K562 (cell line): ENCODE results near the gene TMEM61. TPM values are rescaled to one million over a fixed set of nuclear protein-coding genes. Genes with fewer than 3 reads are reported as not detected.

Experiments
- ATAC-seq: fragments of 200-7000 bp; cut with Tn5 transposase; 3 replicates; pipeline ENCODE4 v1.9.1; 2020; ENCODE audit warnings: moderate library complexity
- BruUV-seq: library from RNA; stranded (reverse); fragments of 400-500 nt; replicated peaks from 2 replicates; lab custom pipeline; 2021; lab: Mats Ljungman, UMichigan
- CTCF ChIA-PET: fragments of 300-600 bp; formaldehyde crosslinking; extraction: SDS; loops from one replicate; lab custom pipeline; 2021; ENCODE audit warnings: low intra/inter-chr PET ratio; lab: Yijun Ruan, JAX
- POLR2A ChIA-PET: fragments of 300-600, 350-650 bp; sonication (Branson Sonifier 250); formaldehyde crosslinking; extraction: SDS; loops from one replicate; lab custom pipeline; 2021; ENCODE audit warnings: antibody characterized with exemption, inconsistent platforms; lab: Yijun Ruan, JAX
- DNase-seq, 4 experiments: peaks; one replicate each; pipeline versions ENCODE4 v3.0.0 to v3.0.0-alpha.2; 2011 to 2018; ENCODE audit warnings: low spot score in 3 of 4, mixed read lengths in 3 of 4; ENCODE audit errors: extremely low read depth in 1 of 4
- FAIRE-seq: peaks from 2 replicates; lab custom pipeline; 2011; peaks lifted over from hg19 to GRCh38; lab: Jason Lieb, UNC
- H2AFZ ChIP-seq: 2 replicates; pipeline ENCODE4 v1.6.0; 2011; ENCODE audit warnings: low read depth, low read length, control low read depth, inconsistent platforms
- H3K27ac ChIP-seq: fragments of 200-600 bp; 3 replicates; pipeline ENCODE4 v1.8.0; 2011; ENCODE audit warnings: low read depth, mild to moderate bottlenecking, control low read depth, inconsistent platforms, low read length, moderate library complexity, mixed read lengths; ENCODE audit errors: extremely low read depth
- H3K27me3 ChIP-seq, 2 experiments: fragments of 300-600 bp in 1 of 2; 2 replicates in 1 of 2; 3 replicates in 1 of 2; pipeline versions ENCODE4 v1.6.0 to v1.8.0; 2011; ENCODE audit warnings: inconsistent platforms in 2 of 2, low read length in 2 of 2, mild to moderate bottlenecking in 1 of 2, mixed read lengths in 1 of 2, moderate library complexity in 1 of 2; ENCODE audit not compliant: control insufficient read depth in 2 of 2, insufficient read depth in 2 of 2
- H3K36me3 ChIP-seq: fragments of 300-600 bp; 3 replicates; pipeline ENCODE4 v1.8.0; 2011; ENCODE audit warnings: mild to moderate bottlenecking, low read length, inconsistent platforms; ENCODE audit not compliant: control insufficient read depth, insufficient read depth
- H3K4me1 ChIP-seq, 2 experiments: fragments of 200-600 bp in 1 of 2; replicated peaks in 1 of 2; 2 replicates in 1 of 2; 3 replicates in 1 of 2; pipeline versions ENCODE4 v1.5.1 to v1.8.0; 2011; ENCODE audit warnings: inconsistent platforms in 2 of 2, low read length in 2 of 2, mild to moderate bottlenecking in 1 of 2, mixed read lengths in 1 of 2, moderate library complexity in 1 of 2; ENCODE audit not compliant: control insufficient read depth in 2 of 2, insufficient read depth in 2 of 2
- H3K4me2 ChIP-seq: 2 replicates; pipeline ENCODE4 v1.6.1; 2011; ENCODE audit warnings: low read length, control low read depth, inconsistent platforms, mixed read lengths; ENCODE audit not compliant: insufficient read depth
- H3K4me3 ChIP-seq: fragments of 200-600 bp; sonication (generic), shearing (Covaris generic); 2 replicates; pipeline ENCODE4 v1.5.1; 2016; ENCODE audit warnings: control low read depth, inconsistent platforms
- H3K79me2 ChIP-seq: fragments of 200-600 bp; 3 replicates; pipeline ENCODE4 v1.8.0; 2011; ENCODE audit warnings: low read length, inconsistent platforms; ENCODE audit not compliant: control insufficient read depth, insufficient read depth
- H3K9ac ChIP-seq, 2 experiments: 2 replicates each; pipeline versions ENCODE4 v1.6.0 to v1.6.1; 2011; ENCODE audit warnings: low read depth in 2 of 2, low read length in 2 of 2, control low read depth in 1 of 2, inconsistent platforms in 1 of 2, mild to moderate bottlenecking in 1 of 2, mixed read lengths in 1 of 2; ENCODE audit not compliant: insufficient read depth in 1 of 2
- H3K9me1 ChIP-seq: one replicate; pipeline ENCODE4 v1.6.0; 2011; ENCODE audit warnings: inconsistent platforms, mild to moderate bottlenecking, low read length, moderate library complexity; ENCODE audit not compliant: control insufficient read depth, insufficient read depth
- H3K9me3 ChIP-seq: replicated peaks from 2 replicates; pipeline ENCODE4 v1.5.1; 2011; ENCODE audit warnings: low read depth, low read length, inconsistent platforms; ENCODE audit not compliant: control insufficient read depth, insufficient read depth
- H4K20me1 ChIP-seq: replicated peaks from 2 replicates; pipeline ENCODE4 v1.6.1; 2011; ENCODE audit warnings: low read length, inconsistent platforms, mixed read lengths; ENCODE audit not compliant: control insufficient read depth, insufficient read depth
- CEBPB ChIP-seq: fragments of 450-650 bp; IDR thresholded peaks from 2 replicates; pipeline ENCODE4 v1.6.1; 2016; ENCODE audit warnings: missing genetic modification characterization, missing compliant biosample characterization
- MTA1 ChIP-seq: fragments of 450-650 bp; IDR thresholded peaks from 2 replicates; pipeline ENCODE4 v1.6.1; 2017; ENCODE audit warnings: borderline replicate concordance
- POLR2A ChIP-seq: fragments of 450-650 bp; conservative IDR thresholded peaks from 2 replicates; pipeline ENCODE4 v1.6.1; 2016
- THRAP3 ChIP-seq: fragments of 450-650 bp; IDR thresholded peaks from 2 replicates; pipeline ENCODE4 v1.6.1; 2016; ENCODE audit warnings: mild to moderate bottlenecking, inconsistent platforms, borderline replicate concordance
- YBX1 ChIP-seq: fragments of 450-650 bp; IDR thresholded peaks from 2 replicates; pipeline ENCODE4 v1.7.1; 2016; ENCODE audit warnings: mild to moderate bottlenecking
- WGBS: fragments of 100-300 bp; shearing (Covaris generic); methylation state at CpG from one replicate; pipeline ENCODE4 v1.1.6; 2016; ENCODE audit warnings: low coverage, mixed read lengths; ENCODE audit not compliant: insufficient coverage; ENCODE audit errors: missing lambda C conversion rate; 5-methylcytosine and 5-hydroxymethylcytosine counted together
- in situ Hi-C: fragments of 300-500 bp; cut with MboI; formaldehyde crosslinking; loops from 4 replicates; pipeline ENCODE4 v1.15.0; 2018; ENCODE audit warnings: inconsistent platforms, mixed read lengths
- intact Hi-C: fragments of 100-400 bp; cut with micrococcal nuclease; formaldehyde crosslinking; loops from 2 replicates; pipeline ENCODE4 v1.14.2; 2022
- polyA plus RNA-seq, 8 experiments: library from polyadenylated mRNA; depleted of rRNA in 4 of 8; stranded (reverse) in 5 of 8; unstranded in 3 of 8; fragments of >200 nt; fragmentation: Nextera tagmentation in 2 of 8; fragmentation: Illumina TruSeq in 1 of 8; extraction: Ambion mirVana in 2 of 8; extraction: Trizol in 1 of 8; gene quantifications; 2 replicates each; pipeline versions ENCODE4 v1.2.1 to v1.2.3, GENCODE V29; 2011 to 2014; ENCODE audit warnings: inconsistent platforms in 1 of 8, missing spikeins in 1 of 8
- total RNA-seq, 7 experiments: library from RNA; depleted of rRNA in 6 of 7; stranded (reverse); fragments of >200 nt in 6 of 7; fragmentation: Illumina TruSeq in 2 of 7; extraction: Trizol in 2 of 7; gene quantifications; 2 replicates each; pipeline versions ENCODE4 v1.2.1 to v1.2.3, GENCODE V29; 2011 to 2021; ENCODE audit warnings: low replicate concordance in 1 of 7
- TF ChIP-seq, protein P1 (sequence below): fragments of 450-650 bp; IDR thresholded peaks from 2 replicates; pipeline ENCODE4 v1.7.0; 2016; ENCODE audit warnings: borderline replicate concordance
- TF ChIP-seq, protein P2 (sequence below): fragments of 250-450 bp; sonication (Bioruptor Pico); IDR thresholded peaks from 2 replicates; pipeline ENCODE4 v1.4.0; 2020; ENCODE audit warnings: mild to moderate bottlenecking, moderate library complexity
- TF ChIP-seq, protein P3 (sequence below): sonication (generic); formaldehyde crosslinking; IDR thresholded peaks from 2 replicates; pipeline ENCODE4 v1.8.0; 2022; ENCODE audit warnings: missing genetic modification reagents, mild to moderate bottlenecking, moderate library complexity, borderline replicate concordance
- TF ChIP-seq, protein P4 (sequence below): fragments of 250-450 bp; sonication (Bioruptor Pico); IDR thresholded peaks from 2 replicates; pipeline ENCODE4 v1.4.0; 2020; ENCODE audit warnings: borderline replicate concordance

The TMEM61 gene
- total and polyA plus RNA-seq, 9 of the 15 experiments (the other 6 are each of a cell fraction or from before 2014, with no cell fraction given) = not detected

DNA sequence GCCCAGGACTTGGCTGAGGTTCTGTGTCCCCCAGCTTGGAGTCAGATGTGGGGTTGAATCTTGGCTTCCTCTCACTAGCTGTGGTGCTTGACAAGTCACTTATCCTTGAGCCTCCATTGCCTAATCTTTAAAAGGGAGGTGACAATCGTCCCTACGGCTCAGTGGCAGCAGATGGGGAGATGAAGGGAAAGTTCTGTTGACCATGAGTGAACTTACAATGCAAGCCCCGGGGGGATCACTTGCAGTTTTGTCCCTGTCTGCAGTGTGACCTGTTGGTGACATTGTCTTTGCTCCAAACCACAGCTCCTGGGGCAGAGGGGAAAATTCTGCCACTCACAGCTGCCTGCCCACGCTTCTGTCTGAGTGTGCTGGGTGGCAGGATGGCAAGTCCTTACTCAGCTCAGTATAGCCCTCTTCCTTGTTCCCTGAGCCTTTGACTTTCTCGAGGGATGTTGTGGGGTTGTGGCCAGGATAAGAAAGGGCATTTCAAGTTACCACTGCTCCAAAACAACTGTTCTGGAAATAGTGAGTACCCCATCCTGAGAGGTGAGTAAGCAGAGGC lies 60.6 kb downstream of the TMEM61 start:
- H2AFZ ChIP-seq = 0 out of 2 replicates have a peak overlapping the region, but pooled peaks have one; percentile 70
- H3K9me3 ChIP-seq = no peaks in the 10 kb centered on the region
- H3K79me2 ChIP-seq = peaks cover 69% of the 10 kb centered on the region
- 9% methylated on average over 5 of the region's 5 CpGs for WGBS
- peak overlapping the region; percentile 84 for H3K4me2 ChIP-seq
- ChIA-PET POLR2A (interaction anchor here (0.8 kb wide), 1 partner anchor 14 kb away, joined by 3 read pairs; no protein-coding TSS in a partner anchor), CTCF (no interaction called here)
- peaks cover 27 to 40% of the 10 kb centered on the region in 2 experiments; a peak in 4 of 5 replicates for H3K4me1 ChIP-seq
- H3K27me3 ChIP-seq = no peaks in the 10 kb centered on the region; a peak in 1 of 5 replicates
- H3K9me1 ChIP-seq = no peaks in the 10 kb centered on the region
- H3K36me3 ChIP-seq = peaks cover 50% of the 10 kb centered on the region
- H3K4me3 ChIP-seq = peak overlapping the region; percentile 56
- ATAC-seq (peak; percentile 3; the same call in 2 of the 3 replicates), DNase-seq (no peak), FAIRE-seq (peak; percentile 62)
- H3K9ac ChIP-seq = peak overlapping the region; percentile 64 to 96
- intact Hi-C loops = no loop called here
- 0 out of 3 replicates have a peak overlapping the region, but pooled peaks have one; percentile 67 for H3K27ac ChIP-seq
- in situ Hi-C loops = no loop called here
- TF ChIP-seq MTA1 (no peak), YBX1 (no peak), CEBPB (tag) (peak; percentile 57; the same call in 1 of the 2 replicates), POLR2A (no peak), THRAP3 (no peak)
- TF ChIP-seq, protein P1, sequence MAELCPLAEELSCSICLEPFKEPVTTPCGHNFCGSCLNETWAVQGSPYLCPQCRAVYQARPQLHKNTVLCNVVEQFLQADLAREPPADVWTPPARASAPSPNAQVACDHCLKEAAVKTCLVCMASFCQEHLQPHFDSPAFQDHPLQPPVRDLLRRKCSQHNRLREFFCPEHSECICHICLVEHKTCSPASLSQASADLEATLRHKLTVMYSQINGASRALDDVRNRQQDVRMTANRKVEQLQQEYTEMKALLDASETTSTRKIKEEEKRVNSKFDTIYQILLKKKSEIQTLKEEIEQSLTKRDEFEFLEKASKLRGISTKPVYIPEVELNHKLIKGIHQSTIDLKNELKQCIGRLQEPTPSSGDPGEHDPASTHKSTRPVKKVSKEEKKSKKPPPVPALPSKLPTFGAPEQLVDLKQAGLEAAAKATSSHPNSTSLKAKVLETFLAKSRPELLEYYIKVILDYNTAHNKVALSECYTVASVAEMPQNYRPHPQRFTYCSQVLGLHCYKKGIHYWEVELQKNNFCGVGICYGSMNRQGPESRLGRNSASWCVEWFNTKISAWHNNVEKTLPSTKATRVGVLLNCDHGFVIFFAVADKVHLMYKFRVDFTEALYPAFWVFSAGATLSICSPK = no peak
- TF ChIP-seq, protein P2, sequence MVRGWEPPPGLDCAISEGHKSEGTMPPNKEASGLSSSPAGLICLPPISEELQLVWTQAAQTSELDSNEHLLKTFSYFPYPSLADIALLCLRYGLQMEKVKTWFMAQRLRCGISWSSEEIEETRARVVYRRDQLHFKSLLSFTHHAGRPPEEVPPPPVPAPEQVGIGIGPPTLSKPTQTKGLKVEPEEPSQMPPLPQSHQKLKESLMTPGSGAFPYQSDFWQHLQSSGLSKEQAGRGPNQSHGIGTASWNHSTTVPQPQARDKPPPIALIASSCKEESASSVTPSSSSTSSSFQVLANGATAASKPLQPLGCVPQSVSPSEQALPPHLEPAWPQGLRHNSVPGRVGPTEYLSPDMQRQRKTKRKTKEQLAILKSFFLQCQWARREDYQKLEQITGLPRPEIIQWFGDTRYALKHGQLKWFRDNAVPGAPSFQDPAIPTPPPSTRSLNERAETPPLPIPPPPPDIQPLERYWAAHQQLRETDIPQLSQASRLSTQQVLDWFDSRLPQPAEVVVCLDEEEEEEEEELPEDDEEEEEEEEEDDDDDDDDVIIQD (CRISPR knock-in tag) = no peak
- TF ChIP-seq, protein P3, sequence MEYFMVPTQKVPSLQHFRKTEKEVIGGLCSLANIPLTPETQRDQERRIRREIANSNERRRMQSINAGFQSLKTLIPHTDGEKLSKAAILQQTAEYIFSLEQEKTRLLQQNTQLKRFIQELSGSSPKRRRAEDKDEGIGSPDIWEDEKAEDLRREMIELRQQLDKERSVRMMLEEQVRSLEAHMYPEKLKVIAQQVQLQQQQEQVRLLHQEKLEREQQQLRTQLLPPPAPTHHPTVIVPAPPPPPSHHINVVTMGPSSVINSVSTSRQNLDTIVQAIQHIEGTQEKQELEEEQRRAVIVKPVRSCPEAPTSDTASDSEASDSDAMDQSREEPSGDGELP (CRISPR knock-in tag) = 0 out of 2 replicates have a peak, but pooled peaks have one; percentile 4
- TF ChIP-seq, protein P4, sequence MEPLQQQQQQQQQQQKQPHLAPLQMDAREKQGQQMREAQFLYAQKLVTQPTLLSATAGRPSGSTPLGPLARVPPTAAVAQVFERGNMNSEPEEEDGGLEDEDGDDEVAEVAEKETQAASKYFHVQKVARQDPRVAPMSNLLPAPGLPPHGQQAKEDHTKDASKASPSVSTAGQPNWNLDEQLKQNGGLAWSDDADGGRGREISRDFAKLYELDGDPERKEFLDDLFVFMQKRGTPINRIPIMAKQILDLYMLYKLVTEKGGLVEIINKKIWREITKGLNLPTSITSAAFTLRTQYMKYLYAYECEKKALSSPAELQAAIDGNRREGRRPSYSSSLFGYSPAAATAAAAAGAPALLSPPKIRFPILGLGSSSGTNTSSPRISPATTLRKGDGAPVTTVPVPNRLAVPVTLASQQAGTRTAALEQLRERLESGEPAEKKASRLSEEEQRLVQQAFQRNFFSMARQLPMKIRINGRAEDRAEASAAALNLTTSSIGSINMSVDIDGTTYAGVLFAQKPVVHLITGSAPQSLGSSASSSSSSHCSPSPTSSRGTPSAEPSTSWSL (CRISPR knock-in tag) = no peak
- peaks cover 9% of the 10 kb centered on the region; the same call in 1 of the 2 replicates for H4K20me1 ChIP-seq
- BruUV-seq = no TSS peak
